K562 (cell line): ENCODE measurements around the gene OTUD1. TPM values are rescaled to one million over a fixed set of nuclear protein-coding genes. Genes with fewer than 3 reads are reported as not detected.

ENCODE experiments used
- ATAC-seq: fragments of 200-7000 bp; cut with Tn5 transposase; 3 replicates; pipeline ENCODE4 v1.9.1; 2020; ENCODE audit warnings: moderate library complexity
- BruUV-seq: library from RNA; stranded (reverse); fragments of 400-500 nt; replicated peaks from 2 replicates; lab custom pipeline; 2021; lab: Mats Ljungman, UMichigan
- CTCF ChIA-PET: fragments of 300-600 bp; formaldehyde crosslinking; extraction: SDS; loops from one replicate; lab custom pipeline; 2021; ENCODE audit warnings: low intra/inter-chr PET ratio; lab: Yijun Ruan, JAX
- POLR2A ChIA-PET: fragments of 300-600, 350-650 bp; sonication (Branson Sonifier 250); formaldehyde crosslinking; extraction: SDS; loops from one replicate; lab custom pipeline; 2021; ENCODE audit warnings: antibody characterized with exemption, inconsistent platforms; lab: Yijun Ruan, JAX
- DNase-seq, 4 experiments: peaks; one replicate each; pipeline versions ENCODE4 v3.0.0 to v3.0.0-alpha.2; 2011 to 2018; ENCODE audit warnings: low spot score in 3 of 4, mixed read lengths in 3 of 4; ENCODE audit errors: extremely low read depth in 1 of 4
- FAIRE-seq: peaks from 2 replicates; lab custom pipeline; 2011; peaks lifted over from hg19 to GRCh38; lab: Jason Lieb, UNC
- H2AFZ ChIP-seq: 2 replicates; pipeline ENCODE4 v1.6.0; 2011; ENCODE audit warnings: low read depth, low read length, control low read depth, inconsistent platforms
- H3K27ac ChIP-seq: fragments of 200-600 bp; 3 replicates; pipeline ENCODE4 v1.8.0; 2011; ENCODE audit warnings: low read depth, mild to moderate bottlenecking, control low read depth, inconsistent platforms, low read length, moderate library complexity, mixed read lengths; ENCODE audit errors: extremely low read depth
- H3K27me3 ChIP-seq, 2 experiments: fragments of 300-600 bp in 1 of 2; 2 replicates in 1 of 2; 3 replicates in 1 of 2; pipeline versions ENCODE4 v1.6.0 to v1.8.0; 2011; ENCODE audit warnings: inconsistent platforms in 2 of 2, low read length in 2 of 2, mild to moderate bottlenecking in 1 of 2, mixed read lengths in 1 of 2, moderate library complexity in 1 of 2; ENCODE audit not compliant: control insufficient read depth in 2 of 2, insufficient read depth in 2 of 2
- H3K36me3 ChIP-seq: fragments of 300-600 bp; 3 replicates; pipeline ENCODE4 v1.8.0; 2011; ENCODE audit warnings: mild to moderate bottlenecking, low read length, inconsistent platforms; ENCODE audit not compliant: control insufficient read depth, insufficient read depth
- H3K4me1 ChIP-seq, 2 experiments: fragments of 200-600 bp in 1 of 2; replicated peaks in 1 of 2; 2 replicates in 1 of 2; 3 replicates in 1 of 2; pipeline versions ENCODE4 v1.5.1 to v1.8.0; 2011; ENCODE audit warnings: inconsistent platforms in 2 of 2, low read length in 2 of 2, mild to moderate bottlenecking in 1 of 2, mixed read lengths in 1 of 2, moderate library complexity in 1 of 2; ENCODE audit not compliant: control insufficient read depth in 2 of 2, insufficient read depth in 2 of 2
- H3K4me2 ChIP-seq: 2 replicates; pipeline ENCODE4 v1.6.1; 2011; ENCODE audit warnings: low read length, control low read depth, inconsistent platforms, mixed read lengths; ENCODE audit not compliant: insufficient read depth
- H3K4me3 ChIP-seq: fragments of 200-600 bp; sonication (generic), shearing (Covaris generic); 2 replicates; pipeline ENCODE4 v1.5.1; 2016; ENCODE audit warnings: control low read depth, inconsistent platforms
- H3K79me2 ChIP-seq: fragments of 200-600 bp; 3 replicates; pipeline ENCODE4 v1.8.0; 2011; ENCODE audit warnings: low read length, inconsistent platforms; ENCODE audit not compliant: control insufficient read depth, insufficient read depth
- H3K9ac ChIP-seq, 2 experiments: 2 replicates each; pipeline versions ENCODE4 v1.6.0 to v1.6.1; 2011; ENCODE audit warnings: low read depth in 2 of 2, low read length in 2 of 2, control low read depth in 1 of 2, inconsistent platforms in 1 of 2, mild to moderate bottlenecking in 1 of 2, mixed read lengths in 1 of 2; ENCODE audit not compliant: insufficient read depth in 1 of 2
- H3K9me1 ChIP-seq: one replicate; pipeline ENCODE4 v1.6.0; 2011; ENCODE audit warnings: inconsistent platforms, mild to moderate bottlenecking, low read length, moderate library complexity; ENCODE audit not compliant: control insufficient read depth, insufficient read depth
- H3K9me3 ChIP-seq: replicated peaks from 2 replicates; pipeline ENCODE4 v1.5.1; 2011; ENCODE audit warnings: low read depth, low read length, inconsistent platforms; ENCODE audit not compliant: control insufficient read depth, insufficient read depth
- H4K20me1 ChIP-seq: replicated peaks from 2 replicates; pipeline ENCODE4 v1.6.1; 2011; ENCODE audit warnings: low read length, inconsistent platforms, mixed read lengths; ENCODE audit not compliant: control insufficient read depth, insufficient read depth
- BRD9 ChIP-seq: fragments of 450-650 bp; IDR thresholded peaks from 2 replicates; pipeline ENCODE4 v1.6.1; 2018; ENCODE audit warnings: low read depth; ENCODE audit not compliant: partially characterized antibody
- CEBPZ ChIP-seq: fragments of 150-350 bp; IDR thresholded peaks from 2 replicates; pipeline ENCODE4 v1.6.1; 2014; ENCODE audit warnings: low read depth, mild to moderate bottlenecking, low read length, borderline replicate concordance
- CHD4 ChIP-seq: fragments of 200-600 bp; sonication (generic); IDR thresholded peaks from 3 replicates; pipeline ENCODE4 v1.6.1; 2012; ENCODE audit warnings: low read depth, mild to moderate bottlenecking, mixed read lengths, low read length, inconsistent platforms; ENCODE audit not compliant: insufficient read depth, insufficient replicate concordance, poor library complexity, severe bottlenecking
- E2F8 ChIP-seq: fragments of 450-650 bp; IDR thresholded peaks from 2 replicates; pipeline ENCODE4 v1.7.1; 2018; ENCODE audit warnings: mild to moderate bottlenecking, low read depth; ENCODE audit not compliant: partially characterized antibody
- FOSL1 ChIP-seq: fragments of 200-800 bp; sonication (Bioruptor generic); conservative IDR thresholded peaks from 2 replicates; pipeline ENCODE4 v1.6.1; 2016; ENCODE audit warnings: missing genetic modification characterization, missing compliant biosample characterization
- GABPA ChIP-seq: fragments of 200-800 bp; sonication (Bioruptor generic); conservative IDR thresholded peaks from 2 replicates; pipeline ENCODE4 v1.6.1; 2016; ENCODE audit warnings: low read depth, missing genetic modification characterization, missing compliant biosample characterization
- HMBOX1 ChIP-seq: sonication (generic); IDR thresholded peaks from 2 replicates; pipeline ENCODE4 v1.6.1; 2016
- MEF2D ChIP-seq: conservative IDR thresholded peaks from 2 replicates; pipeline ENCODE4 v1.6.1; 2016; ENCODE audit warnings: low read depth, missing genetic modification characterization, missing compliant biosample characterization
- RBBP5 ChIP-seq: fragments of 200-600 bp; sonication (generic); IDR thresholded peaks from 2 replicates; pipeline ENCODE4 v1.6.1; 2012; ENCODE audit warnings: borderline replicate concordance, mild to moderate bottlenecking, low read length, control low read depth, inconsistent platforms; ENCODE audit not compliant: insufficient read depth, poor library complexity, severe bottlenecking
- SIN3B ChIP-seq: fragments of 450-650 bp; IDR thresholded peaks from 2 replicates; pipeline ENCODE4 v1.6.1; 2017; ENCODE audit warnings: low read depth, mild to moderate bottlenecking, moderate library complexity
- THRA ChIP-seq: fragments of 450-650 bp; IDR thresholded peaks from 2 replicates; pipeline ENCODE4 v1.6.1; 2017; ENCODE audit warnings: mild to moderate bottlenecking, moderate library complexity
- ZNF217 ChIP-seq: sonication (generic); formaldehyde crosslinking; IDR thresholded peaks from 2 replicates; pipeline ENCODE4 v1.8.0; 2022; ENCODE audit warnings: mild to moderate bottlenecking, missing genetic modification reagents
- WGBS: fragments of 100-300 bp; shearing (Covaris generic); methylation state at CpG from one replicate; pipeline ENCODE4 v1.1.6; 2016; ENCODE audit warnings: low coverage, mixed read lengths; ENCODE audit not compliant: insufficient coverage; ENCODE audit errors: missing lambda C conversion rate; 5-methylcytosine and 5-hydroxymethylcytosine counted together
- in situ Hi-C: fragments of 300-500 bp; cut with MboI; formaldehyde crosslinking; loops from 4 replicates; pipeline ENCODE4 v1.15.0; 2018; ENCODE audit warnings: inconsistent platforms, mixed read lengths
- intact Hi-C: fragments of 100-400 bp; cut with micrococcal nuclease; formaldehyde crosslinking; loops from 2 replicates; pipeline ENCODE4 v1.14.2; 2022
- polyA plus RNA-seq, 8 experiments: library from polyadenylated mRNA; depleted of rRNA in 4 of 8; stranded (reverse) in 5 of 8; unstranded in 3 of 8; fragments of >200 nt; fragmentation: Nextera tagmentation in 2 of 8; fragmentation: Illumina TruSeq in 1 of 8; extraction: Ambion mirVana in 2 of 8; extraction: Trizol in 1 of 8; gene quantifications; 2 replicates each; pipeline versions ENCODE4 v1.2.1 to v1.2.3, GENCODE V29; 2011 to 2014; ENCODE audit warnings: inconsistent platforms in 1 of 8, missing spikeins in 1 of 8
- total RNA-seq, 7 experiments: library from RNA; depleted of rRNA in 6 of 7; stranded (reverse); fragments of >200 nt in 6 of 7; fragmentation: Illumina TruSeq in 2 of 7; extraction: Trizol in 2 of 7; gene quantifications; 2 replicates each; pipeline versions ENCODE4 v1.2.1 to v1.2.3, GENCODE V29; 2011 to 2021; ENCODE audit warnings: low replicate concordance in 1 of 7

The OTUD1 gene
- total and polyA plus RNA-seq, 9 of the 15 experiments (the other 6 are each of a cell fraction or from before 2014, with no cell fraction given), result 0.29 to 2.0 (median 0.49) TPM

GRCh38 chr10:23399701-23400144 lies 39.2 kb upstream of the OTUD1 start:
- WGBS, result 1% methylated on average over 7 of the region's 7 CpGs
- no TSS peak for BruUV-seq
- ChIA-PET POLR2A (no interaction called here), CTCF (no interaction called here)
- FAIRE-seq (no peak), DNase-seq (no peak), ATAC-seq (no peak)
- Histone ChIP-seq H2AFZ (no peak overlapping the region), H3K36me3 (no peaks in the 10 kb centered on the region), H3K4me2 (no peak overlapping the region), H3K9me3 (no peaks in the 10 kb centered on the region), H3K9ac (no peak overlapping the region), H3K27ac (no peak overlapping the region), H3K27me3 (peaks cover 2 to 4% of the 10 kb centered on the region in 2 experiments; a peak in 1 of 5 replicates), H3K79me2 (no peaks in the 10 kb centered on the region), H4K20me1 (no peaks in the 10 kb centered on the region), H3K4me3 (no peak overlapping the region), H3K4me1 (no peaks in the 10 kb centered on the region), H3K9me1 (no peaks in the 10 kb centered on the region)
- intact Hi-C loops, result no loop called here
- in situ Hi-C loops, result no loop called here
- TF ChIP-seq BRD9 (no peak), CEBPZ (no peak), RBBP5 (no peak), FOSL1 (tag) (0 out of 2 replicates have a peak, but pooled peaks have one; percentile 25), SIN3B (no peak), E2F8 (no peak), HMBOX1 (no peak), MEF2D (tag) (0 out of 2 replicates have a peak, but pooled peaks have one; percentile 48), THRA (no peak), CHD4 (no peak), GABPA (tag) (no peak), ZNF217 (CRISPR knock-in tag) (no peak)
